ENCODE data around the gene RAD51B.

The RAD51B gene

DNA sequence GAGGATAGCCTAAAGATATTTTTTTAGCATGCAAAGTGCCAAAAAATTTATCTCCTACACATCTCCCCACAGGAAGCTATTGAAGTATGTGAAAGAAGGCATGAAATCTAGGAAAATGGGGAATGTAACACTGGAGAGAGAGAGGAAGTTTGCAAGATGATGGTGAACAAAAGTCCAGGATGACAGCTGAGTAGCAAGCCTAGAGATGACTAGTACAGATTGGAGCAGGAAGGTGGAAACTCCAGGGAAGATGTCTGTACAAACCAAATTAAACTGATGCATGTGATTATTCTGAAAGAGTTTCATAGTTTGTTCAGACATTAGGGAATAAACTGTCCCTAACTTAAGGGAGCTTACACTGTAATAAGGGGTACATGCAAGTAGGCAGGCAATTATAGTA is 99.3 kb downstream of the RAD51B start:
- no peak overlapping the region for H3K4me3 ChIP-seq (ENCODE audit: low read depth, low read length)
- H3K4me2 ChIP-seq (ENCODE audit: low read length) = no peak overlapping the region
- no peaks in the 10 kb centered on the region for H3K79me2 ChIP-seq
- H3K27me3 ChIP-seq (ENCODE audit: control insufficient read depth, insufficient read depth, low read length) = no peaks in the 10 kb centered on the region
- no peak overlapping the region for H3K9ac ChIP-seq
- TF ChIP-seq, protein P1, sequence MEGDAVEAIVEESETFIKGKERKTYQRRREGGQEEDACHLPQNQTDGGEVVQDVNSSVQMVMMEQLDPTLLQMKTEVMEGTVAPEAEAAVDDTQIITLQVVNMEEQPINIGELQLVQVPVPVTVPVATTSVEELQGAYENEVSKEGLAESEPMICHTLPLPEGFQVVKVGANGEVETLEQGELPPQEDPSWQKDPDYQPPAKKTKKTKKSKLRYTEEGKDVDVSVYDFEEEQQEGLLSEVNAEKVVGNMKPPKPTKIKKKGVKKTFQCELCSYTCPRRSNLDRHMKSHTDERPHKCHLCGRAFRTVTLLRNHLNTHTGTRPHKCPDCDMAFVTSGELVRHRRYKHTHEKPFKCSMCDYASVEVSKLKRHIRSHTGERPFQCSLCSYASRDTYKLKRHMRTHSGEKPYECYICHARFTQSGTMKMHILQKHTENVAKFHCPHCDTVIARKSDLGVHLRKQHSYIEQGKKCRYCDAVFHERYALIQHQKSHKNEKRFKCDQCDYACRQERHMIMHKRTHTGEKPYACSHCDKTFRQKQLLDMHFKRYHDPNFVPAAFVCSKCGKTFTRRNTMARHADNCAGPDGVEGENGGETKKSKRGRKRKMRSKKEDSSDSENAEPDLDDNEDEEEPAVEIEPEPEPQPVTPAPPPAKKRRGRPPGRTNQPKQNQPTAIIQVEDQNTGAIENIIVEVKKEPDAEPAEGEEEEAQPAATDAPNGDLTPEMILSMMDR (IDR thresholded peaks at IDR 0.05) = no peak
- no peak overlapping the region for H3K27ac ChIP-seq
- H2AFZ ChIP-seq = no peak overlapping the region
- no peaks in the 10 kb centered on the region for H3K36me3 ChIP-seq (ENCODE audit: control insufficient read depth, insufficient read depth, low read length)
- no peaks in the 10 kb centered on the region for H3K9me3 ChIP-seq (ENCODE audit: control insufficient read depth, low read length)
- no peaks in the 10 kb centered on the region for H3K4me1 ChIP-seq

DNA sequence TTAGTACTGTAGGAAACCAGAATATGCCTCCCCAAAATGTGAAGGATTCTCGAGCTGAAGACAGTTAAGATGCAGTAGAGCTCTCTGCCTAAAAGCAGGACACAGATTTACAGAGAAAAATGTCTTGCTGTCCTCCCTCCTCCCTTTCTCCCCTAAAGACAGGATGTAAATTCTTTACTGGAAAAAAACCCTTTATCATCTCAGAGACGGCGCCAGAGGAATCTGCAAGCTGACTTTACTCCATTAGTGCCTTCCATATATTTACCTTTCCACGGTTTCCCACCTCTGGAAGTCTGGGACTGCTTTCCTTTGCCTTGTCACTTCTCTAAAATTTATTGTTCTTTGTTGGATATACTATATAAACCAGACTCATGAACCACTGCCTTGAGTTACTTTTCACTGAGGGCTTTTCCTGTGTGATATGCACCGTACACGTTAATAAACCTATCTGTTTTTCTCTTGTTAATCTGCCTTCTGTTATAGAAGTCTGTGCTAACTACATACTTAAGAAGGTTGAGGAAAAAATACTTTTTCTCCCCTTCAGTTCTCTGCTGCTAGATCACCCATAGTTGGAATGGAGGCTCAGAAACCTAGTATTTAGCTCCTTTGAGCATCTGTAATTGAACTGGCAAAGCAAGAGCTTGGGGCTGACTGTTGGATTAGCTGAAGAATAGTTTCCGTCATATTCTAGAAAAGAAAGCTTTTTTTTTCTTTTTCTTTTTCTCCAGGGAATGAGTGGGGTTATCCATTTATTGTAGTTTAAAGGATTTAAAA is 99.9 kb downstream of the RAD51B start:
- TF ChIP-seq, protein P1 (IDR thresholded peaks at IDR 0.05) = no peak
- no peaks in the 10 kb centered on the region for H3K36me3 ChIP-seq (ENCODE audit: control insufficient read depth, insufficient read depth, low read length)
- H3K79me2 ChIP-seq = no peaks in the 10 kb centered on the region
- no peaks in the 10 kb centered on the region for H3K9me3 ChIP-seq (ENCODE audit: control insufficient read depth, low read length)
- no peak overlapping the region for H3K4me3 ChIP-seq (ENCODE audit: low read depth, low read length)
- no peaks in the 10 kb centered on the region for H3K4me1 ChIP-seq
- H2AFZ ChIP-seq = no peak overlapping the region
- no peak overlapping the region for H3K27ac ChIP-seq
- no peak overlapping the region for H3K4me2 ChIP-seq (ENCODE audit: low read length)
- H3K27me3 ChIP-seq (ENCODE audit: control insufficient read depth, insufficient read depth, low read length) = no peaks in the 10 kb centered on the region
- no peak overlapping the region for H3K9ac ChIP-seq

DNA sequence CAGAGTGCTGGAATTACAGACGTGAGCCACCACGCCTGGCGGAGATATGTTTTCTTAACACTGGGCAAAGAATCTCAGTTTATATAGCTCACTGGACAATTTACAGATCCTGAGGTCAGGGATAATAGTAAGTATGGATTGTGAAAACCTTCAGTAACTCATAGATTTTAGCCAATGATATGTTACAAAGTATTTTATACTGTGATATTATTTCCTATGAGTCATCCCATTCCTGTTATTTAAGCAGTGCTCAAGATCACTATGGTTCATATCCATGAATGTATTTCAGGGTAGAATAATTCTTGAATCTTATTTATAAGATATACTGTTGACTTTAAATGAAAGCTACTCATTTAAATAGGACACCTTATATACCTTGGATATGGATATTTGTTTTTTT is 107.2 kb downstream of the RAD51B start:
- TF ChIP-seq, protein P1 (IDR thresholded peaks at IDR 0.05) = no peak
- no peaks in the 10 kb centered on the region for H3K4me1 ChIP-seq
- no peak overlapping the region for H3K4me3 ChIP-seq (ENCODE audit: low read depth, low read length)
- no peak overlapping the region for H2AFZ ChIP-seq
- H3K4me2 ChIP-seq (ENCODE audit: low read length) = no peak overlapping the region
- no peak overlapping the region for H3K27ac ChIP-seq
- no peak overlapping the region for H3K9ac ChIP-seq
- H3K79me2 ChIP-seq = peaks cover 2% of the 10 kb centered on the region
- no peaks in the 10 kb centered on the region for H3K36me3 ChIP-seq (ENCODE audit: control insufficient read depth, insufficient read depth, low read length)
- no peaks in the 10 kb centered on the region for H3K27me3 ChIP-seq (ENCODE audit: control insufficient read depth, insufficient read depth, low read length)
- no peaks in the 10 kb centered on the region for H3K9me3 ChIP-seq (ENCODE audit: control insufficient read depth, low read length)

DNA sequence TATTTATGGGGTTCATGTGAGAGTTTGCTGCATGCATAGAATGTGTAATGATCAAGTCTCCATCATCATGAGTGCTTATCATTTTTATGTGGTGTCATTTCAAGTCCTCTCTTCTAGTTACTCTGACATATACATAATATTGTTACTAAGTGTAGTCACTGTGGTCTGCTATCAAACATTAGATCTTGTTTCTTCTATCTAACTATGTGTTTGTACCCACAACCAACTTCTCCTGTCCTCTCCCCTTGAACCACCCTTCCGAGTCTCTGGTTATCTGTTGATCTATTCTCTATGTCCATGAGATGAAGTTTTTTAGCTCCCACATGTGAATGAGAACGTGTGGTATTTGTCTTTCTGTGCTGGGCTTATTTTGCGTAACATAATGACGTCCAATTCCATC is 107.7 kb downstream of the RAD51B start:
- H3K79me2 ChIP-seq = peaks cover 2% of the 10 kb centered on the region
- H3K9me3 ChIP-seq (ENCODE audit: control insufficient read depth, low read length) = no peaks in the 10 kb centered on the region
- no peak overlapping the region for H3K4me3 ChIP-seq (ENCODE audit: low read depth, low read length)
- TF ChIP-seq, protein P1 (IDR thresholded peaks at IDR 0.05) = no peak
- H3K4me2 ChIP-seq (ENCODE audit: low read length) = no peak overlapping the region
- H3K9ac ChIP-seq = no peak overlapping the region
- no peaks in the 10 kb centered on the region for H3K36me3 ChIP-seq (ENCODE audit: control insufficient read depth, insufficient read depth, low read length)
- H3K27me3 ChIP-seq (ENCODE audit: control insufficient read depth, insufficient read depth, low read length) = no peaks in the 10 kb centered on the region
- no peaks in the 10 kb centered on the region for H3K4me1 ChIP-seq
- no peak overlapping the region for H3K27ac ChIP-seq
- no peak overlapping the region for H2AFZ ChIP-seq

DNA sequence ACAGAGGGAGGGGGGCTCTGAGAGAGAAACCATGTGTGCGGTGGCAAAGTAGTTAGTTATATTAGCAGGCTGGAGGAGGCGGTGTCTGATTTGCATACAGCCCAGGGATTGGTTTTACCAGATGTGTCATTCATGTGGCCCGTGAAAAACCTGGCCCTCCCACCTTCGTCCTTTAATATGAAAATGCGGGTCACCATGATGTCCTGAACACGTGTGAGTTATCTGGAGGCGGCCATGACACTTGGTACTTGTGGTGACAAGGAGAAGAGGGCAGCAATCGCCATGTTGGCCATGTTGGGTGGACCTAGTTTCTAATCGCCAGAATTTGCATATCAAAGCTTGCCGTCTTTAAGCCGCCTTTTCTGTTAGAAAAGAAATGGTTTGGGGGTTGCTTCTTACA is 108.8 kb downstream of the RAD51B start:
- H3K9me3 ChIP-seq (ENCODE audit: control insufficient read depth, low read length) = no peaks in the 10 kb centered on the region
- H3K9ac ChIP-seq = no peak overlapping the region
- no peaks in the 10 kb centered on the region for H3K27me3 ChIP-seq (ENCODE audit: control insufficient read depth, insufficient read depth, low read length)
- no peak overlapping the region for H2AFZ ChIP-seq
- H3K4me2 ChIP-seq (ENCODE audit: low read length) = no peak overlapping the region
- H3K27ac ChIP-seq = no peak overlapping the region
- H3K4me3 ChIP-seq (ENCODE audit: low read depth, low read length) = no peak overlapping the region
- TF ChIP-seq, protein P1 (IDR thresholded peaks at IDR 0.05) = no peak
- peaks cover 2% of the 10 kb centered on the region for H3K79me2 ChIP-seq
- H3K4me1 ChIP-seq = no peaks in the 10 kb centered on the region
- no peaks in the 10 kb centered on the region for H3K36me3 ChIP-seq (ENCODE audit: control insufficient read depth, insufficient read depth, low read length)

All from parathyroid adenoma (tissue), 2 donors.